CD14-positive monocyte (primary cell): ENCODE results near the gene SRRT. TPM values are rescaled to one million over a fixed set of nuclear protein-coding genes. Genes with fewer than 3 reads are reported as not detected.
"Not testable (repeated sequence)": the region's sequence is repeated elsewhere in the genome, so short reads cannot be mapped to it uniquely, and the experiment has no call there.

Experiments
- DNase-seq, 3 donors: peaks; one replicate each; pipeline ENCODE4 v3.0.0-alpha.2; 2011 to 2022
- H2AFZ ChIP-seq: 2 replicates; pipeline ENCODE4 v1.6.0; 2012; ENCODE audit warnings: mild to moderate bottlenecking, low read depth, low read length, inconsistent platforms; ENCODE audit not compliant: insufficient read depth, poor library complexity, severe bottlenecking
- H3K27ac ChIP-seq, 2 donors: 1 replicate in 1 of 2; 2 replicates in 1 of 2; pipeline ENCODE4 v1.5.1; 2012 to 2013; ENCODE audit warnings: low read length in 2 of 2, control low read depth in 1 of 2, inconsistent platforms in 1 of 2, low read depth in 1 of 2, mild to moderate bottlenecking in 1 of 2
- H3K27me3 ChIP-seq, 2 donors: one replicate each; pipeline versions ENCODE4 v1.6.0 to v1.6.1; 2011 to 2013; ENCODE audit warnings: low read length in 2 of 2; ENCODE audit not compliant: control insufficient read depth in 2 of 2, insufficient read depth in 2 of 2
- H3K36me3 ChIP-seq, 2 donors: replicated peaks in 1 of 2; 1 replicate in 1 of 2; 2 replicates in 1 of 2; pipeline versions ENCODE4 v1.5.1 to v1.6.1; 2012 to 2013; ENCODE audit warnings: low read length in 2 of 2, control low read depth in 1 of 2, inconsistent platforms in 1 of 2, mild to moderate bottlenecking in 1 of 2; ENCODE audit not compliant: insufficient read depth in 2 of 2, control insufficient read depth in 1 of 2
- H3K4me1 ChIP-seq, 2 donors: 1 replicate in 1 of 2; 2 replicates in 1 of 2; pipeline versions ENCODE4 v1.5.1 to v1.6.1; 2012 to 2013; ENCODE audit warnings: low read length in 2 of 2, control low read depth in 1 of 2, inconsistent platforms in 1 of 2, mild to moderate bottlenecking in 1 of 2, moderate library complexity in 1 of 2; ENCODE audit not compliant: insufficient read depth in 2 of 2, control insufficient read depth in 1 of 2
- H3K4me2 ChIP-seq: replicated peaks from 2 replicates; pipeline ENCODE3; 2012; ENCODE audit warnings: low read length, moderate library complexity, mild to moderate bottlenecking; ENCODE audit not compliant: poor library complexity, severe bottlenecking; ENCODE audit errors: extremely low read depth
- H3K4me3 ChIP-seq, 3 experiments: fragments of 200-600 bp in 1 of 3; sonication (generic) in 1 of 3; replicated peaks in 1 of 3; 1 replicate in 2 of 3; 2 replicates in 1 of 3; pipeline ENCODE4 v1.5.1; 2011 to 2013; ENCODE audit warnings: low read length in 3 of 3, mild to moderate bottlenecking in 3 of 3, control low read depth in 2 of 3, low read depth in 2 of 3, inconsistent platforms in 1 of 3, moderate library complexity in 1 of 3
- H3K79me2 ChIP-seq: 2 replicates; pipeline ENCODE4 v1.6.0; 2012; ENCODE audit warnings: mild to moderate bottlenecking, control low read depth, inconsistent platforms, low read length, moderate library complexity; ENCODE audit not compliant: insufficient read depth
- H3K9ac ChIP-seq: 2 replicates; pipeline ENCODE4 v1.6.0; 2017; ENCODE audit warnings: low read length, mild to moderate bottlenecking; ENCODE audit not compliant: insufficient read depth, poor library complexity, severe bottlenecking
- H3K9me3 ChIP-seq, 2 donors: replicated peaks in 1 of 2; 1 replicate in 1 of 2; 2 replicates in 1 of 2; pipeline versions ENCODE4 v1.5.1 to v1.6.1; 2012 to 2013; ENCODE audit warnings: low read length in 2 of 2, control low read depth in 1 of 2; ENCODE audit not compliant: control insufficient read depth in 1 of 2, insufficient read depth in 1 of 2
- H4K20me1 ChIP-seq: 2 replicates; pipeline ENCODE4 v1.6.0; 2012; ENCODE audit warnings: mild to moderate bottlenecking, low read length, control low read depth, moderate library complexity; ENCODE audit not compliant: insufficient read depth
- H3K27ac Mint-ChIP-seq, 7 donors: one replicate each; pipeline ENCODE4 v1.8.0; 2020; ENCODE audit warnings: mild to moderate bottlenecking in 7 of 7, mixed read lengths in 7 of 7, moderate library complexity in 6 of 7, inconsistent platforms in 2 of 7
- H3K27me3 Mint-ChIP-seq, 3 donors: one replicate each; pipeline ENCODE4 v1.8.0; 2021 to 2022; ENCODE audit warnings: low read depth in 3 of 3, mild to moderate bottlenecking in 3 of 3, mixed read lengths in 3 of 3, moderate library complexity in 3 of 3, inconsistent platforms in 1 of 3
- H3K36me3 Mint-ChIP-seq, 2 donors: one replicate each; pipeline ENCODE4 v1.8.0; 2020; ENCODE audit warnings: mixed read lengths in 2 of 2, inconsistent platforms in 1 of 2, mild to moderate bottlenecking in 1 of 2
- H3K4me1 Mint-ChIP-seq: one replicate; pipeline ENCODE4 v1.8.0; 2020; ENCODE audit warnings: mild to moderate bottlenecking, mixed read lengths
- H3K4me3 Mint-ChIP-seq, 2 donors: one replicate each; pipeline ENCODE4 v1.8.0; 2020; ENCODE audit warnings: mild to moderate bottlenecking in 2 of 2, mixed read lengths in 2 of 2, moderate library complexity in 1 of 2
- H3K9me3 Mint-ChIP-seq, 7 donors: one replicate each; pipeline ENCODE4 v1.8.0; 2020 to 2022; ENCODE audit warnings: mixed read lengths in 7 of 7, mild to moderate bottlenecking in 6 of 7, moderate library complexity in 6 of 7, inconsistent platforms in 2 of 7
- CTCF ChIP-seq: fragments of 200-600 bp; IDR thresholded peaks from one replicate; pipeline ENCODE4 v1.8.0; 2022; ENCODE audit warnings: antibody characterized with exemption, mild to moderate bottlenecking
- WGBS: methylation state at CpG from one replicate; pipeline ENCODE4 v1.1.5; 2013; ENCODE audit warnings: missing lambda C conversion rate; ENCODE audit not compliant: insufficient coverage; 5-methylcytosine and 5-hydroxymethylcytosine counted together
- intact Hi-C, 2 donors: fragments of 100-400 bp; cut with micrococcal nuclease; formaldehyde crosslinking; loops; one replicate each; pipeline versions ENCODE4 v1.15.0 to v1.15.1; 2023
- polyA plus RNA-seq, 3 donors: library from polyadenylated mRNA; depleted of rRNA in 1 of 3; unstranded in 2 of 3; stranded (reverse) in 1 of 3; fragments of 300-500 nt in 2 of 3; fragments of >200 nt in 1 of 3; fragmentation: Illumina TruSeq in 2 of 3; gene quantifications; 1 replicate in 2 of 3; 2 replicates in 1 of 3; pipeline ENCODE4 v1.2.3, GENCODE V29; 2012 to 2021

Gene SRRT
- polyA plus RNA-seq, 3 donors = 26.9 to 116 (median 29.6) TPM

DNA sequence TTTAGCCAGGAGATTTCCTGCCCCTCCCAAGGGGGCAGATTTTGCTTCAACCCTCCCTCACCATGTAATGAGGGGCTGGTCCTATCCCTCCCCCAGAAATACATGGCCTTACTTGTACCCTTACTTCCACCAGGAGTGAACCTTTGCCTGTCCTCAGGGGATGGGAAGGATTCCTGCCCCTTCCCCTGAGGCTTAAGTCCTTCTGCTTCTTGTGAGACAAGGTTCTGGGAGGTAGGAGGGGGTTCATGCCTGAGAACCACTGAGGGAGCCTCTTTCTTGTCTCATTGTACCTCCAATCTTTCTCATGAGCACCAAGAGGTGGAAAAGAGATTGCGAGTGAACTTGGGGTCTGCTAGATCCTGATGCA is 54.9 kb downstream of the SRRT start:
- peaks cover 2% of the 10 kb centered on the region in 2 donors for H3K27me3 ChIP-seq
- peaks cover 0 to 8% (median 5%) of the 10 kb centered on the region in 7 donors for H3K9me3 Mint-ChIP-seq
- no peak overlapping the region for H3K4me3 ChIP-seq
- H4K20me1 ChIP-seq = no peaks in the 10 kb centered on the region
- 100% methylated on average over 1 of the region's 1 CpG for WGBS
- intact Hi-C loops = no loop called here
- H3K36me3 Mint-ChIP-seq = no peaks in the 10 kb centered on the region
- no peaks in the 10 kb centered on the region for H3K79me2 ChIP-seq
- no peak overlapping the region for H3K4me2 ChIP-seq
- H3K9me3 ChIP-seq = no peaks in the 10 kb centered on the region
- no peak overlapping the region for H2AFZ ChIP-seq
- no peak overlapping the region for H3K9ac ChIP-seq
- DNase-seq = no peak
- H3K27ac ChIP-seq = no peak overlapping the region
- H3K4me1 ChIP-seq = no peaks in the 10 kb centered on the region
- H3K27ac Mint-ChIP-seq = no peak overlapping the region
- H3K4me1 Mint-ChIP-seq = no peaks in the 10 kb centered on the region
- peaks cover 10 to 17% (median 11%) of the 10 kb centered on the region in 3 donors for H3K27me3 Mint-ChIP-seq
- H3K4me3 Mint-ChIP-seq = no peak overlapping the region
- TF ChIP-seq CTCF = no peak
- no peaks in the 10 kb centered on the region for H3K36me3 ChIP-seq

- intact Hi-C loops = no loop called here
- Mint-ChIP-seq H3K27ac (peak overlapping the region in 1 of 7 donors; percentile 42), H3K4me1 (peaks cover 2% of the 10 kb centered on the region), H3K36me3 (no peaks in the 10 kb centered on the region), H3K9me3 (peaks cover 0 to 15% (median 6%) of the 10 kb centered on the region in 7 donors), H3K27me3 (peaks cover 12 to 22% (median 13%) of the 10 kb centered on the region in 3 donors), H3K4me3 (no peak overlapping the region)
- Histone ChIP-seq H3K9ac (no peak overlapping the region), H3K27me3 (peaks cover 2% of the 10 kb centered on the region in 2 donors), H3K4me3 (no peak overlapping the region), H3K36me3 (no peaks in the 10 kb centered on the region), H3K9me3 (peaks cover 0 to under 1% of the 10 kb centered on the region in 2 donors), H4K20me1 (no peaks in the 10 kb centered on the region), H3K4me2 (no peak overlapping the region), H3K79me2 (no peaks in the 10 kb centered on the region), H2AFZ (no peak overlapping the region), H3K4me1 (no peaks in the 10 kb centered on the region), H3K27ac (no peak overlapping the region)
- no peak for DNase-seq
- TF ChIP-seq CTCF = no peak
- WGBS = 43% methylated on average over 3 of the region's 4 CpGs
Measured at GRCh38 chr7:100933734-100934133, 58.8 kb downstream of the SRRT start.

GRCh38 chr7:100935381-100935780 is 60.5 kb downstream of the SRRT start:
- not testable (repeated sequence) for H3K27ac Mint-ChIP-seq
- no CpG with 5 or more reads among the region's 2 CpGs for WGBS

More at GRCh38 chr7:100935381-100935780, 60.5 kb downstream of the SRRT start:
- H3K27ac ChIP-seq, H3K36me3 ChIP-seq, H3K4me1 Mint-ChIP-seq, H3K79me2 ChIP-seq, H3K4me2 ChIP-seq, H3K9me3 ChIP-seq, H3K4me3 Mint-ChIP-seq, H3K4me3 ChIP-seq, H4K20me1 ChIP-seq, H2AFZ ChIP-seq, H3K27me3 ChIP-seq, intact Hi-C loops, DNase-seq, H3K4me1 ChIP-seq, H3K9ac ChIP-seq, H3K36me3 Mint-ChIP-seq: not testable (repeated sequence)
- peaks cover 3 to 29% (median 16%) of the 10 kb centered on the region in 7 donors for H3K9me3 Mint-ChIP-seq
- peaks cover 8 to 16% (median 13%) of the 10 kb centered on the region in 3 donors for H3K27me3 Mint-ChIP-seq
